NCI-H524 (cell line): ENCODE results near the gene CDK2.
"Not testable (repeated sequence)": the region's sequence is repeated elsewhere in the genome, so short reads cannot be mapped to it uniquely, and the experiment has no call there.

Experiments used
- DNase-seq, 2 experiments: peaks; one replicate each; lab custom pipeline; 2025; lab: John Stamatoyannopoulos, UW

Gene CDK2

GRCh38 chr12:55979069-55979468 lies 12.4 kb downstream of the CDK2 start:
- no peak for DNase-seq

GRCh38 chr12:55981882-55982281 lies 15.3 kb downstream of the CDK2 start:
- DNase-seq, result not testable (repeated sequence)

- DNase-seq, result no peak
Observed at GRCh38 chr12:55982319-55982936, 15.8 kb downstream of the CDK2 start.

GRCh38 chr12:55983232-55983842 lies 16.7 kb downstream of the CDK2 start:
- no peak for DNase-seq

- DNase-seq, result no peak
Observed at GRCh38 chr12:55984861-55985260, 18.2 kb downstream of the CDK2 start.

GRCh38 chr12:55985341-55985740 lies 18.7 kb downstream of the CDK2 start:
- no peak for DNase-seq

- DNase-seq, result not testable (repeated sequence)
Observed at GRCh38 chr12:55985976-55986375, 19.3 kb downstream of the CDK2 start.

- no peak for DNase-seq
Observed at GRCh38 chr12:55991110-55991509, 24.5 kb downstream of the CDK2 start.

- DNase-seq, result no peak
Observed at GRCh38 chr12:55993230-55993853, 26.7 kb downstream of the CDK2 start.

- no peak for DNase-seq
Observed at GRCh38 chr12:55995366-55995765, 28.7 kb downstream of the CDK2 start.

GRCh38 chr12:55996201-55996714 lies 29.6 kb downstream of the CDK2 start:
- peak; percentile 44 to 61 for DNase-seq

- peak; percentile 86 to 93 for DNase-seq
Observed at GRCh38 chr12:55996715-55997534, 30.3 kb downstream of the CDK2 start, which contains the start of gene SUOX. TSS of gene SUOX (plus strand) at chr12:55997276. CDS start at chr12:56002222, 4,946 bp downstream.

GRCh38 chr12:55997535-55997859 lies 30.9 kb downstream of the CDK2 start:
- DNase-seq, result no peak

GRCh38 chr12:55999522-55999921 lies 32.9 kb downstream of the CDK2 start:
- not testable (repeated sequence) for DNase-seq

- DNase-seq, result not testable (repeated sequence)
Observed at GRCh38 chr12:55999999-56000540, 33.4 kb downstream of the CDK2 start.

- DNase-seq, result no peak
Observed at GRCh38 chr12:56001487-56002100, 35.0 kb downstream of the CDK2 start.

GRCh38 chr12:56003376-56003775 lies 36.7 kb downstream of the CDK2 start:
- not testable (repeated sequence) for DNase-seq

- DNase-seq, result no peak
Observed at GRCh38 chr12:56004211-56004610, 37.6 kb downstream of the CDK2 start.

- DNase-seq, result peak; percentile 36 to 51
Observed at GRCh38 chr12:56007564-56008559, 41.2 kb downstream of the CDK2 start.

- DNase-seq, result no peak
Observed at GRCh38 chr12:56010111-56010570, 43.5 kb downstream of the CDK2 start.
